K562 (cell line): ENCODE data around the gene RSRP1. TPM values are rescaled to one million over a fixed set of nuclear protein-coding genes. Genes with fewer than 3 reads are reported as not detected.
A peak's percentile ranks its signal among the peaks of the same experiment; 100 is the strongest.

Experiments used
- BACH1 ChIP-seq: fragments of 200-800 bp; sonication (Bioruptor generic); IDR thresholded peaks from 2 replicates; pipeline ENCODE4 v1.6.1; 2016; ENCODE audit warnings: missing genetic modification characterization, missing compliant biosample characterization
- BCOR ChIP-seq: fragments of 450-650 bp; IDR thresholded peaks from 2 replicates; pipeline ENCODE4 v1.6.1; 2016
- CBFA2T2 ChIP-seq: fragments of 450-650 bp; conservative IDR thresholded peaks from 2 replicates; pipeline ENCODE4 v1.6.1; 2017; ENCODE audit warnings: mild to moderate bottlenecking
- CREB1 ChIP-seq, 2 experiments: sonication (generic) in 1 of 2; formaldehyde crosslinking in 1 of 2; IDR thresholded peaks; 2 replicates each; pipeline versions ENCODE4 v1.6.1 to v1.8.0; 2012 to 2022; ENCODE audit warnings: inconsistent platforms in 1 of 2, mild to moderate bottlenecking in 1 of 2, missing genetic modification reagents in 1 of 2, moderate library complexity in 1 of 2
- CTCF ChIP-seq, 3 experiments: IDR thresholded peaks in 2 of 3; conservative IDR thresholded peaks in 1 of 3; 2 replicates each; pipeline ENCODE4 v1.5.1; 2011 to 2012; ENCODE audit warnings: low read length in 3 of 3, mild to moderate bottlenecking in 3 of 3, control low read depth in 2 of 3, improper control_type of control experiment in 1 of 3, inconsistent platforms in 1 of 3, low read depth in 1 of 3, mixed read lengths in 1 of 3, moderate library complexity in 1 of 3; ENCODE audit not compliant: insufficient read depth in 2 of 3
- FIP1L1 ChIP-seq: fragments of 200-400 bp; formaldehyde crosslinking; IDR thresholded peaks from 2 replicates; pipeline ENCODE4 v1.6.1; 2018; ENCODE audit warnings: mild to moderate bottlenecking, low read depth, low read length; ENCODE audit not compliant: poor library complexity, severe bottlenecking
- FOXJ3 ChIP-seq: sonication (generic); formaldehyde crosslinking; IDR thresholded peaks from 2 replicates; pipeline ENCODE4 v1.4.0; 2020; ENCODE audit warnings: mild to moderate bottlenecking, missing genetic modification reagents
- FOXM1 ChIP-seq, 2 experiments: fragments of 450-650 bp in 1 of 2; sonication (generic) in 1 of 2; formaldehyde crosslinking in 1 of 2; IDR thresholded peaks; 2 replicates each; pipeline versions ENCODE4 v1.6.1 to v1.9.0; 2017 to 2022; ENCODE audit warnings: low read depth in 2 of 2, mild to moderate bottlenecking in 2 of 2, missing genetic modification reagents in 1 of 2, moderate library complexity in 1 of 2
- IRF2 ChIP-seq: sonication (generic); formaldehyde crosslinking; IDR thresholded peaks from 2 replicates; pipeline ENCODE4 v1.8.1; 2022; ENCODE audit warnings: mild to moderate bottlenecking, missing genetic modification reagents
- KHSRP ChIP-seq: fragments of 450-650 bp; IDR thresholded peaks from 2 replicates; pipeline ENCODE4 v1.6.1; 2017
- MED1 ChIP-seq: sonication (generic); formaldehyde crosslinking; IDR thresholded peaks from 2 replicates; pipeline ENCODE4 v1.8.1; 2023; ENCODE audit warnings: missing genetic modification reagents, borderline replicate concordance
- PHF20 ChIP-seq: fragments of 450-650 bp; IDR thresholded peaks from 2 replicates; pipeline ENCODE4 v1.6.1; 2018; ENCODE audit not compliant: partially characterized antibody
- POLR2AphosphoS2 ChIP-seq: IDR thresholded peaks from 2 replicates; pipeline ENCODE4 v1.6.1; 2012; ENCODE audit warnings: low read length, improper control_type of control experiment
- SAP30 ChIP-seq: fragments of 200-600 bp; sonication (generic); IDR thresholded peaks from 2 replicates; pipeline ENCODE4 v1.6.1; 2012; ENCODE audit warnings: borderline replicate concordance, low read depth, mild to moderate bottlenecking, moderate library complexity, low read length, control low read depth, inconsistent platforms; ENCODE audit not compliant: insufficient read depth, poor library complexity, severe bottlenecking
- SIN3B ChIP-seq: fragments of 450-650 bp; IDR thresholded peaks from 2 replicates; pipeline ENCODE4 v1.6.1; 2017; ENCODE audit warnings: low read depth, mild to moderate bottlenecking, moderate library complexity
- SMC3 ChIP-seq: conservative IDR thresholded peaks from 2 replicates; pipeline ENCODE4 v1.6.1; 2011; ENCODE audit warnings: low read depth, low read length, improper control_type of control experiment; ENCODE audit not compliant: insufficient read depth
- SPI1 ChIP-seq: IDR thresholded peaks from 2 replicates; pipeline ENCODE4 v1.6.1; 2011; ENCODE audit warnings: low read depth, low read length, control low read depth, borderline replicate concordance
- SRF ChIP-seq, 2 experiments: fragments of 250-450, 450-650 bp in 1 of 2; sonication (Bioruptor Pico) in 1 of 2; sonication (generic) in 1 of 2; formaldehyde crosslinking; IDR thresholded peaks; 2 replicates each; pipeline versions ENCODE4 v1.5.0 to v1.5.1; 2020 to 2022; ENCODE audit warnings: mild to moderate bottlenecking in 1 of 2, missing genetic modification reagents in 1 of 2
- TAF7 ChIP-seq: fragments of 450-650 bp; IDR thresholded peaks from 2 replicates; pipeline ENCODE4 v1.6.1; 2016; ENCODE audit warnings: missing genetic modification characterization, missing compliant biosample characterization
- ZBTB1 ChIP-seq: sonication (generic); formaldehyde crosslinking; IDR thresholded peaks from 2 replicates; pipeline ENCODE4 v1.8.1; 2023; ENCODE audit warnings: missing genetic modification reagents, low read depth, mild to moderate bottlenecking, borderline replicate concordance
- ZBTB9 ChIP-seq: fragments of 450-650 bp; formaldehyde crosslinking; IDR thresholded peaks from 2 replicates; pipeline ENCODE4 v1.4.0; 2020; ENCODE audit warnings: mild to moderate bottlenecking, moderate library complexity
- ZC3H4 ChIP-seq: sonication (generic); formaldehyde crosslinking; IDR thresholded peaks from 2 replicates; pipeline ENCODE4 v1.9.0; 2021; ENCODE audit warnings: missing genetic modification reagents, borderline replicate concordance
- ZFP30 ChIP-seq: fragments of 250-450 bp; sonication (Bioruptor Pico); IDR thresholded peaks from 2 replicates; pipeline ENCODE4 v1.8.0; 2022; ENCODE audit warnings: moderate library complexity, mild to moderate bottlenecking, inconsistent platforms, borderline replicate concordance
- ZFP36 ChIP-seq: fragments of 150-350 bp; IDR thresholded peaks from 2 replicates; pipeline ENCODE4 v1.6.1; 2018; ENCODE audit warnings: low read length, low read depth; ENCODE audit not compliant: partially characterized antibody
- ZNF280B ChIP-seq: fragments of 250-450 bp; sonication (Bioruptor Pico); IDR thresholded peaks from 2 replicates; pipeline ENCODE4 v1.5.1; 2021; ENCODE audit warnings: mild to moderate bottlenecking
- ZNF3 ChIP-seq: fragments of 250-450 bp; sonication (Bioruptor Pico); IDR thresholded peaks from 2 replicates; pipeline ENCODE4 v1.5.0; 2021; ENCODE audit warnings: mild to moderate bottlenecking, moderate library complexity
- polyA plus RNA-seq, 8 experiments: library from polyadenylated mRNA; depleted of rRNA in 4 of 8; stranded (reverse) in 5 of 8; unstranded in 3 of 8; fragments of >200 nt; fragmentation: Nextera tagmentation in 2 of 8; fragmentation: Illumina TruSeq in 1 of 8; extraction: Ambion mirVana in 2 of 8; extraction: Trizol in 1 of 8; gene quantifications; 2 replicates each; pipeline versions ENCODE4 v1.2.1 to v1.2.3, GENCODE V29; 2011 to 2014; ENCODE audit warnings: inconsistent platforms in 1 of 8, missing spikeins in 1 of 8
- total RNA-seq, 7 experiments: library from RNA; depleted of rRNA in 6 of 7; stranded (reverse); fragments of >200 nt in 6 of 7; fragmentation: Illumina TruSeq in 2 of 7; extraction: Trizol in 2 of 7; gene quantifications; 2 replicates each; pipeline versions ENCODE4 v1.2.1 to v1.2.3, GENCODE V29; 2011 to 2021; ENCODE audit warnings: low replicate concordance in 1 of 7

RSRP1 gene
- total and polyA plus RNA-seq, 9 of the 15 experiments (the other 6 are each of a cell fraction or from before 2014, with no cell fraction given), result 27.2 to 283 (median 146) TPM

GRCh38 chr1:25246600-25247023 lies 642 bp downstream of the RSRP1 start (continued):
- TF ChIP-seq FOXM1 (IDR thresholded peaks at IDR 0.05; ENCODE audit: low read depth) (no peak), FOXM1 (CRISPR knock-in tag; IDR thresholded peaks at IDR 0.05; ENCODE audit: low read depth) (peak; percentile 80; the same call in 1 of the 2 replicates), ZBTB9 (CRISPR knock-in tag) (no peak), MED1 (CRISPR knock-in tag) (peak; percentile 82; the same call in 1 of the 2 replicates), PHF20 (no peak), SIN3B (no peak), BCOR (no peak), ZFP30 (CRISPR knock-in tag) (no peak), ZFP36 (no peak), IRF2 (CRISPR knock-in tag) (no peak), CBFA2T2 (no peak), ZNF280B (no peak), ZNF3 (CRISPR knock-in tag) (no peak), SAP30 (peak; percentile 90), KHSRP (no peak), SPI1 (no peak), FIP1L1 (peak; percentile 93), ZC3H4 (CRISPR knock-in tag) (peak; percentile 77), CTCF (IDR thresholded peaks at IDR 0.05 in 2 of 3, conservative IDR thresholded peaks at IDR 0.05 in 1 of 3; ENCODE audit: insufficient read depth in 2 of 3, low read depth in 1 of 3, low read length in 3 of 3) (0 out of 6 replicates have a peak, but pooled peaks of 1 of the 3 experiments have one; percentile 23), TAF7 (no peak), FOXJ3 (CRISPR knock-in tag) (no peak), BACH1 (tag) (no peak), SMC3 (no peak), CREB1 (IDR thresholded peaks at IDR 0.05) (no peak), CREB1 (CRISPR knock-in tag; IDR thresholded peaks at IDR 0.05) (no peak), SRF (CRISPR knock-in tag; IDR thresholded peaks at IDR 0.05) (no peak), ZBTB1 (CRISPR knock-in tag) (no peak), POLR2AphosphoS2 (no peak)
